Loucy (cell line): ENCODE results near the gene CRB2.

Source experiments
- H2AFZ ChIP-seq: fragments of 200-600 bp; sonication (generic); 2 replicates; pipeline ENCODE4 v1.6.0; 2016; ENCODE audit warnings: antibody characterized with exemption, mild to moderate bottlenecking, low read length, moderate library complexity
- H3F3A ChIP-seq: fragments of 200-600 bp; 2 replicates; pipeline ENCODE4 v1.6.0; 2016; ENCODE audit warnings: antibody characterized with exemption, low read depth, mild to moderate bottlenecking
- H3K27me3 ChIP-seq: fragments of 200-600 bp; sonication (generic); 2 replicates; pipeline ENCODE4 v1.6.1; 2014; ENCODE audit warnings: low read length, mild to moderate bottlenecking; ENCODE audit not compliant: insufficient read depth, poor library complexity, severe bottlenecking
- H3K36me3 ChIP-seq: fragments of 200-600 bp; sonication (generic); 2 replicates; pipeline ENCODE4 v1.6.1; 2016; ENCODE audit warnings: low read length; ENCODE audit not compliant: insufficient read depth
- H3K4me1 ChIP-seq: fragments of 200-600 bp; sonication (generic); 2 replicates; pipeline ENCODE4 v1.5.1; 2014; ENCODE audit warnings: low read length, mild to moderate bottlenecking; ENCODE audit not compliant: insufficient read depth, poor library complexity, severe bottlenecking
- H3K4me2 ChIP-seq: fragments of 200-600 bp; sonication (generic); 2 replicates; pipeline ENCODE4 v1.6.0; 2014; ENCODE audit warnings: antibody characterized with exemption, low read length, low read depth, mild to moderate bottlenecking; ENCODE audit not compliant: poor library complexity, severe bottlenecking
- H3K4me3 ChIP-seq: fragments of 200-600 bp; sonication (generic); 2 replicates; pipeline ENCODE4 v1.5.1; 2014; ENCODE audit warnings: low read length, mild to moderate bottlenecking, mixed read lengths; ENCODE audit not compliant: poor library complexity, severe bottlenecking
- H3K79me2 ChIP-seq: fragments of 200-600 bp; sonication (generic); 2 replicates; pipeline ENCODE4 v1.6.1; 2014; ENCODE audit warnings: low read length; ENCODE audit not compliant: insufficient read depth
- H3K9ac ChIP-seq: fragments of 200-600 bp; sonication (generic); 2 replicates; pipeline ENCODE4 v1.6.0; 2014; ENCODE audit warnings: mild to moderate bottlenecking, low read depth, low read length, moderate library complexity; ENCODE audit not compliant: poor library complexity, severe bottlenecking
- H3K9me2 ChIP-seq: fragments of 200-600 bp; sonication (generic); replicated peaks from 2 replicates; pipeline ENCODE4 v1.6.1; 2016; ENCODE audit warnings: low read depth, low read length, mixed read lengths
- H3K9me3 ChIP-seq: fragments of 200-600 bp; sonication (generic); 2 replicates; pipeline ENCODE4 v1.6.1; 2014; ENCODE audit warnings: mild to moderate bottlenecking, antibody characterized with exemption, low read length, low read depth; ENCODE audit not compliant: insufficient read depth
- H4K20me1 ChIP-seq: fragments of 200-600 bp; sonication (generic); 2 replicates; pipeline ENCODE4 v1.6.0; 2014; ENCODE audit warnings: antibody characterized with exemption, low read length, mild to moderate bottlenecking; ENCODE audit not compliant: insufficient read depth, poor library complexity, severe bottlenecking
- CTCF ChIP-seq: fragments of 200-600 bp; sonication (generic); conservative IDR thresholded peaks from 2 replicates; pipeline ENCODE4 v1.5.1; 2014; ENCODE audit warnings: mild to moderate bottlenecking, antibody characterized with exemption, low read length
- EZH2phosphoT487 ChIP-seq: fragments of 200-600 bp; IDR thresholded peaks from 2 replicates; pipeline ENCODE4 v1.6.1; 2018; ENCODE audit warnings: antibody characterized with exemption, mild to moderate bottlenecking, moderate library complexity, borderline replicate concordance

The CRB2 gene

GRCh38 chr9:123357743-123358059 is 1.7 kb downstream of the CRB2 start:
- no peak overlapping the region for H3K9ac ChIP-seq
- no peaks in the 10 kb centered on the region for H3K9me2 ChIP-seq
- no peak overlapping the region for H2AFZ ChIP-seq
- no peaks in the 10 kb centered on the region for H3K27me3 ChIP-seq
- H3K36me3 ChIP-seq = no peaks in the 10 kb centered on the region
- H3F3A ChIP-seq = no peaks in the 10 kb centered on the region
- H3K4me1 ChIP-seq = peaks cover 48% of the 10 kb centered on the region
- H3K79me2 ChIP-seq = no peaks in the 10 kb centered on the region
- no peak overlapping the region for H3K4me2 ChIP-seq
- no peaks in the 10 kb centered on the region for H3K9me3 ChIP-seq
- no peak overlapping the region for H3K4me3 ChIP-seq
- H4K20me1 ChIP-seq = no peaks in the 10 kb centered on the region
- TF ChIP-seq EZH2phosphoT487 (no peak), CTCF (no peak)

DNA sequence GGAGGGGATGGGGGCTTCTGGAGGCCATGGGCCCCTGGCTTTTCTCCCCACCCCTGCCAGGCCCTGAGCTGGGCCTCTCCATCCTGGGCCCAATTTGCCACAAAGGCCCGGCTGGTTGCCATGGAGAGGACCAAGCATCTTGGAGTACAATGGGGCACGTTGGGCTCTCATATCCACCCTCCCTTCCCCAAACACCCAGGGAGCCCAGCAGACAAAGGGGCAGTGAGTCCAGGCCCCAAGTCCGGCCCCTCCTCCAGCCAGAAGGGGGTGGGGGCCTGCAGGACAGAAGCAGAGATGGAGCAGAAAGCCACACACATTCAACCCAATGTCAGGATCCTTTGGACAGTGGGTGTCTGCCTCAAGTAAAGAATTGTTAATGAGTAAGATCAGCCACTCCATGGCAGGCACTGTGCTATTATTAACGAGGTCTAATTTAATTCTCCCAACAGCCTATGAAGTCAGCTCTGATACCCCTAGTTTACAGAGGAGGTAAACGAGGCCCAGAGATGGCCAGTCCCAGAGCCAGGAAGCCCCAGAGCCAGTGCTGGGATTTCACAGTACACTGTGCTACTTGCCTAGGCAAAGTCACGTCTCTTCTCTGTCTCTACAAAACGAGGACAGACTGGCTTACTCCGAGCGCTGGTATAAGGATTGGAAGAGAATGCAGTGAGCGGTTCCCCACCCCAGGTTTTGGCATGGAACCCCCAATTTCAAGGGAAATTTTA is 2.3 kb downstream of the CRB2 start:
- H3K36me3 ChIP-seq = no peaks in the 10 kb centered on the region
- no peaks in the 10 kb centered on the region for H3K79me2 ChIP-seq
- H3K4me2 ChIP-seq = peak overlapping the region; percentile 69
- peaks cover 48% of the 10 kb centered on the region for H3K4me1 ChIP-seq
- H3K9me3 ChIP-seq = no peaks in the 10 kb centered on the region
- H3K9ac ChIP-seq = peak overlapping the region; percentile 17
- peak overlapping the region; percentile 21 for H3K4me3 ChIP-seq
- no peaks in the 10 kb centered on the region for H3F3A ChIP-seq
- TF ChIP-seq CTCF (no peak), EZH2phosphoT487 (no peak)
- H4K20me1 ChIP-seq = no peaks in the 10 kb centered on the region
- no peaks in the 10 kb centered on the region for H3K9me2 ChIP-seq
- no peak overlapping the region for H2AFZ ChIP-seq
- H3K27me3 ChIP-seq = no peaks in the 10 kb centered on the region

DNA sequence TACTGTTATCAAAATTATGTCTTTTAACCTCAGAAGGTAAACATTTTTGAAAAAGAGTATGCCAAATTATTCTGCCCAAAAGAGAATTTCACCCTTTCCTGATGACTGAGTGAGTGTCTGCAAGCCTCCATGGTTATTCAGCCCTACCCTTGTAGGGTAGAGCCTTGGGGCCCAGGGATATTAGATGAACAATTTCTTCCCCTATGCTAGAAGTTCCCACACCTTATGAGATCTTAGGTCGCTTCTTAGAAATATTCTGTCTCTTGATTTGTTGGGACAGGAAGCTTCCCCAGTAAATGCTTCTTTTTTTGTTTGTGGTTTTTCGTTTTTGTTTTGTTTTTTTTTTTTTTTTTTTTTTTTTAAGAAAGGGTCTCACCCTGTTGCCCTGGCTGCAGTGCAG is 3.1 kb downstream of the CRB2 start:
- Histone ChIP-seq H3K9ac (peak overlapping the region; percentile 17), H3K36me3 (no peaks in the 10 kb centered on the region), H2AFZ (no peak overlapping the region), H4K20me1 (no peaks in the 10 kb centered on the region), H3F3A (no peaks in the 10 kb centered on the region), H3K79me2 (no peaks in the 10 kb centered on the region), H3K4me3 (peak overlapping the region; percentile 21), H3K4me1 (peaks cover 48% of the 10 kb centered on the region), H3K9me2 (no peaks in the 10 kb centered on the region), H3K9me3 (no peaks in the 10 kb centered on the region), H3K27me3 (no peaks in the 10 kb centered on the region), H3K4me2 (peak overlapping the region; percentile 69)
- TF ChIP-seq EZH2phosphoT487 (no peak), CTCF (no peak)
